ENCODE results near the gene KIAA1549. TPM values are rescaled to one million over a fixed set of nuclear protein-coding genes. Genes with fewer than 3 reads are reported as not detected.

Gene KIAA1549
- total RNA-seq, 1 donor from 2014 or later = 5.8 TPM

DNA sequence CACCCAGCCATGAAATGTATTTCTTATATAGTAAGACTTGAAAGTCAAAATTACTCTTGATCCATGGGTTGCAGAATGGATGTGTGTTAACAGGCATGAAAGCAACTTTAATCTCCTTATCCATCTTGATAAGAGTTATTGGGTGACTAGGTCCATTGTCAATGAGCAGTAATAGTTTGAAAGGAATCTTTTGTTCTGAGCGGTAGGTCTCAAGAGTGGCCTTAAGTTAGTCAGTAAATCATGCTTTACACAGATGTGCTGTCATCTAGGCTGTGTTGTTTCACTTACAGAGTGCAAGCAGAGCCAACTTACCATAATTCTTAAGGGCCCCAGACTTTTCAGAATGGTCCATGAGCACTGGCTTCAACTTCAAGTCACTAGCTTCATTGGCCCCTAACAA, 51.2 kb downstream of the KIAA1549 start:
- TF ChIP-seq CTCF (IDR thresholded peaks at IDR 0.05; ENCODE audit: insufficient read depth, low read length, poor library complexity, severe bottlenecking) = no peak
- Histone ChIP-seq H3K36me3 (ENCODE audit: control insufficient read depth, insufficient read depth, low read length) (no peaks in the 10 kb centered on the region), H3K27me3 (ENCODE audit: control insufficient read depth, insufficient read depth, low read length) (no peaks in the 10 kb centered on the region), H3K4me3 (ENCODE audit: low read depth, low read length) (no peak overlapping the region)
- DNase-seq (ENCODE audit: low read depth) = no peak

- DNase-seq (ENCODE audit: low read depth) = no peak
- no peaks in the 10 kb centered on the region for H3K27me3 ChIP-seq (ENCODE audit: control insufficient read depth, insufficient read depth, low read length)
Observed at GRCh38 chr7:138926241-138926612, 55.0 kb downstream of the KIAA1549 start.

DNA sequence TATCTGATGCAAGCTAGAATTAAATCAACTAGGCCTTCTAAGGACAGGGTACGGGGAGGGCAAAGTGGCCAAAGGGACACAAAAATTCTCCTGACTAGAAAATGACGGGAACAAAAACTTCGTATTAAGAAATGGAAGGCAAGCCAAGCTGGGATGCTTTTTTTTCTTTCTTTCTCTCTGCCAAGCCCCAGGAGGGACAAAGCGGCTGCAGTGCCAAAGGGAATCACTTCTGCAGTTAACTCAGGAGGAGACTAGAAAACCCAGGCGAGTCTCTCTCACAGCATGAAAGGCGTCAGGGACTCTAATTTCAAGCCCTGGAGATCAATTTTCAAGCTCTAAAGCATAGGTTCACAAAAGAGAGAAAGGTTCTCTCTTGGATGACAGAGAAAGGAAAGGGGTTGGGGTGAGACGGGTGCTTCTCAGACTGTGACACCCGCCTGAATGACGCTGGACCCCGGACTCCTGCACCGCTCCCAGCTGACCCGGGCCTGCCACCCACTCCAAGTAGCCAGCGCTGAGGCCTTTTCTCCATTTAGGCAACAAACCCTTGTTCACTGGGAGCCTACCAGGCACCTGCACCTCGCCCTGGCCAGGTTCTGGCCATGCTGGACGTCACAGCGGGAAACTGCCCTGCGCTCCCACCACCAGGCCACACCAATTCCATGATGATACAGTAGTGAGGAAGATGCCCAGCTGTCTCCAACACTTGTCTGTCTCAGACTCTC, 56.5 kb downstream of the KIAA1549 start:
- no peak overlapping the region for H3K4me3 ChIP-seq (ENCODE audit: low read depth, low read length)
- H3K36me3 ChIP-seq (ENCODE audit: control insufficient read depth, insufficient read depth, low read length) = no peaks in the 10 kb centered on the region
- no peak for TF ChIP-seq CTCF (IDR thresholded peaks at IDR 0.05; ENCODE audit: insufficient read depth, low read length, poor library complexity, severe bottlenecking)
- H3K27me3 ChIP-seq (ENCODE audit: control insufficient read depth, insufficient read depth, low read length) = no peaks in the 10 kb centered on the region
- no peak for DNase-seq (ENCODE audit: low read depth)

More at GRCh38 chr7:138926241-138926612, 55.0 kb downstream of the KIAA1549 start:
- Histone ChIP-seq H3K4me3 (ENCODE audit: low read depth, low read length) (no peak overlapping the region), H3K36me3 (ENCODE audit: control insufficient read depth, insufficient read depth, low read length) (no peaks in the 10 kb centered on the region)
- TF ChIP-seq CTCF (IDR thresholded peaks at IDR 0.05; ENCODE audit: insufficient read depth, low read length, poor library complexity, severe bottlenecking) = no peak

- Histone ChIP-seq H3K4me3 (ENCODE audit: low read depth, low read length) (no peak overlapping the region), H3K27me3 (ENCODE audit: control insufficient read depth, insufficient read depth, low read length) (no peaks in the 10 kb centered on the region), H3K36me3 (ENCODE audit: control insufficient read depth, insufficient read depth, low read length) (peaks cover 1% of the 10 kb centered on the region)
- TF ChIP-seq CTCF (IDR thresholded peaks at IDR 0.05; ENCODE audit: insufficient read depth, low read length, poor library complexity, severe bottlenecking) = no peak
- DNase-seq (ENCODE audit: low read depth) = no peak
Observed at GRCh38 chr7:138921277-138921676, 59.9 kb downstream of the KIAA1549 start.

DNA sequence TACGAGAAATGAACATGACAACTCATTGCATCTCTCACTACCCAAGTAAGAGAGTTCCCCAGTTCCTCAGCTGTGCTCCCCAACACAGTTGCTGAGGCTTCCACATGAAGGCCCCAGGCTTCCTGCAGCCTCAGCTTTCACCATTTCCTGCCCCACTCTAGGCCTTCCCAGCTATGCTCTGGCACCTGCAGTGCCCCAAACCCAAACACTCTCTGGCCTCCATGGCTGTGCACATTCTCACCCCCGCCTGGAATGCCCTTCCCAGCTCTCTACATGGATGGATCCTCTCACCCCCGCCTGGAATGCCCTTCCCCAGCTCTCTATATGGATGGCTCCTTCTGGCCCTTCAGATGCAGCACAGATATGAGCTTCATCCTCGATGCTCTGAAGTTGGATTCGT, 61.3 kb downstream of the KIAA1549 start:
- Histone ChIP-seq H3K27me3 (ENCODE audit: control insufficient read depth, insufficient read depth, low read length) (no peaks in the 10 kb centered on the region), H3K4me3 (ENCODE audit: low read depth, low read length) (no peak overlapping the region), H3K36me3 (ENCODE audit: control insufficient read depth, insufficient read depth, low read length) (peaks cover 1% of the 10 kb centered on the region)
- DNase-seq (ENCODE audit: low read depth) = no peak
- no peak for TF ChIP-seq CTCF (IDR thresholded peaks at IDR 0.05; ENCODE audit: insufficient read depth, low read length, poor library complexity, severe bottlenecking)

DNA sequence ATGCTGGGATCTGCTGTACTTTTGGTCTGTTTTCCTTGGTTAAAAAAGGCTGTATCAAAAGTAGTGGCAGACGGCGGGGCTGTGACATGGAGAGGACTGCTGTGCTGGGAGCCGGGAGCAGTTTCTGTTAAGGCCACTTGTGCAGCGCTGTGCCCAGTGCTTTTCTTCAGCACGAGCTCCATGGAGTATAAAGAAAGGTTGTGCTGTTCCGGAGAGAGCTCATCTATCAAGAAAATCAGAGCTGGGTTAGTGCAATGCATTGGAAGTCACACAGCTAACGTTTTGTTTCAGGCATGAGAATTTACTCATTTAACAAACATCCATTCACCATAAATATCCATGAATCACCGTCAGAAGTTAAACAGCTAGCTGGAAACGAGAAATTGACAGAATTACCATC, 62.0 kb downstream of the KIAA1549 start:
- Histone ChIP-seq H3K4me3 (ENCODE audit: low read depth, low read length) (no peak overlapping the region), H3K36me3 (ENCODE audit: control insufficient read depth, insufficient read depth, low read length) (peaks cover 1% of the 10 kb centered on the region), H3K27me3 (ENCODE audit: control insufficient read depth, insufficient read depth, low read length) (no peaks in the 10 kb centered on the region)
- no peak for DNase-seq (ENCODE audit: low read depth)
- no peak for TF ChIP-seq CTCF (IDR thresholded peaks at IDR 0.05; ENCODE audit: insufficient read depth, low read length, poor library complexity, severe bottlenecking)
